ENCODE data around the gene NFE2L1. TPM values are rescaled to one million over a fixed set of nuclear protein-coding genes. Genes with fewer than 3 reads are reported as not detected.

Gene NFE2L1
- total RNA-seq, 1 experiment from 2014 or later, result 135 TPM

DNA sequence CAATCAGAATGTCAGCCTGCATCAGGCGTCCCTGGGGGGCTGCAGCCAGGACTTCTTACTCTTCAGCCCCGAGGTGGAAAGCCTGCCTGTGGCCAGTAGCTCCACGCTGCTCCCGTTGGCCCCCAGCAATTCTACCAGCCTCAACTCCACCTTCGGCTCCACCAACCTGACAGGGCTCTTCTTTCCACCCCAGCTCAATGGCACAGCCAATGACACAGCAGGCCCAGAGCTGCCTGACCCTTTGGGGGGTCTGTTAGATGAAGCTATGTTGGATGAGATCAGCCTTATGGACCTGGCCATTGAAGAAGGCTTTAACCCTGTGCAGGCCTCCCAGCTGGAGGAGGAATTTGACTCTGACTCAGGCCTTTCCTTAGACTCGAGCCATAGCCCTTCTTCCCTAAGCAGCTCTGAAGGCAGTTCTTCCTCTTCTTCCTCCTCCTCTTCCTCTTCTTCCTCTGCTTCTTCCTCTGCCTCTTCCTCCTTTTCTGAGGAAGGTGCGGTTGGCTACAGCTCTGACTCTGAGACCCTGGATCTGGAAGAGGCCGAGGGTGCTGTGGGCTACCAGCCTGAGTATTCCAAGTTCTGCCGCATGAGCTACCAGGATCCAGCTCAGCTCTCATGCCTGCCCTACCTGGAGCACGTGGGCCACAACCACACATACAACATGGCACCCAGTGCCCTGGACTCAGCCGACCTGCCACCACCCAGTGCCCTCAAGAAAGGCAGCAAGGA is 10.4 kb downstream of the NFE2L1 start:
- RAD21 ChIA-PET (ENCODE audit: low non-redundant PET in 1 of 2, low total read pairs in 2 of 2, uncharacterized antibody in 2 of 2, unreplicated experiment in 2 of 2), result no interaction called here
- BruUV-seq (replicated peaks), result no TSS peak
- no peak overlapping the region for H3K9ac ChIP-seq (ENCODE audit: low read length)
- H3K79me2 ChIP-seq (ENCODE audit: insufficient read depth, low read length), result peaks cover 38% of the 10 kb centered on the region; the same call in 1 of the 2 replicates
- no peak overlapping the region for H3K4me3 ChIP-seq (replicated peaks in 1 of 2; ENCODE audit: low read depth in 1 of 2, low read length in 2 of 2)
- CTCF ChIA-PET, result interaction anchor here (0.9 to 1.5 kb wide), 5 partner anchors 8 to 33 kb away, joined by 3 to 5 read pairs (median 4); partner anchors contain the start of gene NFE2L1
- H3K27me3 ChIP-seq (ENCODE audit: insufficient read depth, low read length), result no peaks in the 10 kb centered on the region
- no peak for DNase-seq (ENCODE audit: low read depth, low spot score)
- POLR2A ChIA-PET, result interaction anchor here (1.0 to 13.2 kb wide), 3 partner anchors 8 to 33 kb away, joined by 3 to 114 read pairs (median 3); partner anchors contain the start of gene NFE2L1
- TF ChIP-seq, protein P1, sequence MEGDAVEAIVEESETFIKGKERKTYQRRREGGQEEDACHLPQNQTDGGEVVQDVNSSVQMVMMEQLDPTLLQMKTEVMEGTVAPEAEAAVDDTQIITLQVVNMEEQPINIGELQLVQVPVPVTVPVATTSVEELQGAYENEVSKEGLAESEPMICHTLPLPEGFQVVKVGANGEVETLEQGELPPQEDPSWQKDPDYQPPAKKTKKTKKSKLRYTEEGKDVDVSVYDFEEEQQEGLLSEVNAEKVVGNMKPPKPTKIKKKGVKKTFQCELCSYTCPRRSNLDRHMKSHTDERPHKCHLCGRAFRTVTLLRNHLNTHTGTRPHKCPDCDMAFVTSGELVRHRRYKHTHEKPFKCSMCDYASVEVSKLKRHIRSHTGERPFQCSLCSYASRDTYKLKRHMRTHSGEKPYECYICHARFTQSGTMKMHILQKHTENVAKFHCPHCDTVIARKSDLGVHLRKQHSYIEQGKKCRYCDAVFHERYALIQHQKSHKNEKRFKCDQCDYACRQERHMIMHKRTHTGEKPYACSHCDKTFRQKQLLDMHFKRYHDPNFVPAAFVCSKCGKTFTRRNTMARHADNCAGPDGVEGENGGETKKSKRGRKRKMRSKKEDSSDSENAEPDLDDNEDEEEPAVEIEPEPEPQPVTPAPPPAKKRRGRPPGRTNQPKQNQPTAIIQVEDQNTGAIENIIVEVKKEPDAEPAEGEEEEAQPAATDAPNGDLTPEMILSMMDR (IDR thresholded peaks at IDR 0.05 in 2 of 3, conservative IDR thresholded peaks at IDR 0.05 in 1 of 3; ENCODE audit: borderline replicate concordance in 1 of 3, insufficient read depth in 1 of 3, low read depth in 2 of 3, low read length in 2 of 3), result no peak
- TF ChIP-seq SIN3A (IDR thresholded peaks at IDR 0.05; ENCODE audit: low read depth), result no peak
- no peak for TF ChIP-seq SP1 (IDR thresholded peaks at IDR 0.05; ENCODE audit: low read depth)
- no peak for TF ChIP-seq ZFX (IDR thresholded peaks at IDR 0.05)
- no peak for TF ChIP-seq CEBPB (IDR thresholded peaks at IDR 0.05; ENCODE audit: low read depth)
- TF ChIP-seq EGR1 (IDR thresholded peaks at IDR 0.05; ENCODE audit: low read depth), result no peak
- TF ChIP-seq EZH2 (IDR thresholded peaks at IDR 0.05), result no peak
- TF ChIP-seq, protein P2, sequence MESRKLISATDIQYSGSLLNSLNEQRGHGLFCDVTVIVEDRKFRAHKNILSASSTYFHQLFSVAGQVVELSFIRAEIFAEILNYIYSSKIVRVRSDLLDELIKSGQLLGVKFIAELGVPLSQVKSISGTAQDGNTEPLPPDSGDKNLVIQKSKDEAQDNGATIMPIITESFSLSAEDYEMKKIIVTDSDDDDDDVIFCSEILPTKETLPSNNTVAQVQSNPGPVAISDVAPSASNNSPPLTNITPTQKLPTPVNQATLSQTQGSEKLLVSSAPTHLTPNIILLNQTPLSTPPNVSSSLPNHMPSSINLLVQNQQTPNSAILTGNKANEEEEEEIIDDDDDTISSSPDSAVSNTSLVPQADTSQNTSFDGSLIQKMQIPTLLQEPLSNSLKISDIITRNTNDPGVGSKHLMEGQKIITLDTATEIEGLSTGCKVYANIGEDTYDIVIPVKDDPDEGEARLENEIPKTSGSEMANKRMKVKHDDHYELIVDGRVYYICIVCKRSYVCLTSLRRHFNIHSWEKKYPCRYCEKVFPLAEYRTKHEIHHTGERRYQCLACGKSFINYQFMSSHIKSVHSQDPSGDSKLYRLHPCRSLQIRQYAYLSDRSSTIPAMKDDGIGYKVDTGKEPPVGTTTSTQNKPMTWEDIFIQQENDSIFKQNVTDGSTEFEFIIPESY (IDR thresholded peaks at IDR 0.05; ENCODE audit: extremely low read depth, insufficient replicate concordance, low read length), result no peak
- no peak for TF ChIP-seq EZH2phosphoT487 (IDR thresholded peaks at IDR 0.05; ENCODE audit: borderline replicate concordance)
- TF ChIP-seq, protein P3, sequence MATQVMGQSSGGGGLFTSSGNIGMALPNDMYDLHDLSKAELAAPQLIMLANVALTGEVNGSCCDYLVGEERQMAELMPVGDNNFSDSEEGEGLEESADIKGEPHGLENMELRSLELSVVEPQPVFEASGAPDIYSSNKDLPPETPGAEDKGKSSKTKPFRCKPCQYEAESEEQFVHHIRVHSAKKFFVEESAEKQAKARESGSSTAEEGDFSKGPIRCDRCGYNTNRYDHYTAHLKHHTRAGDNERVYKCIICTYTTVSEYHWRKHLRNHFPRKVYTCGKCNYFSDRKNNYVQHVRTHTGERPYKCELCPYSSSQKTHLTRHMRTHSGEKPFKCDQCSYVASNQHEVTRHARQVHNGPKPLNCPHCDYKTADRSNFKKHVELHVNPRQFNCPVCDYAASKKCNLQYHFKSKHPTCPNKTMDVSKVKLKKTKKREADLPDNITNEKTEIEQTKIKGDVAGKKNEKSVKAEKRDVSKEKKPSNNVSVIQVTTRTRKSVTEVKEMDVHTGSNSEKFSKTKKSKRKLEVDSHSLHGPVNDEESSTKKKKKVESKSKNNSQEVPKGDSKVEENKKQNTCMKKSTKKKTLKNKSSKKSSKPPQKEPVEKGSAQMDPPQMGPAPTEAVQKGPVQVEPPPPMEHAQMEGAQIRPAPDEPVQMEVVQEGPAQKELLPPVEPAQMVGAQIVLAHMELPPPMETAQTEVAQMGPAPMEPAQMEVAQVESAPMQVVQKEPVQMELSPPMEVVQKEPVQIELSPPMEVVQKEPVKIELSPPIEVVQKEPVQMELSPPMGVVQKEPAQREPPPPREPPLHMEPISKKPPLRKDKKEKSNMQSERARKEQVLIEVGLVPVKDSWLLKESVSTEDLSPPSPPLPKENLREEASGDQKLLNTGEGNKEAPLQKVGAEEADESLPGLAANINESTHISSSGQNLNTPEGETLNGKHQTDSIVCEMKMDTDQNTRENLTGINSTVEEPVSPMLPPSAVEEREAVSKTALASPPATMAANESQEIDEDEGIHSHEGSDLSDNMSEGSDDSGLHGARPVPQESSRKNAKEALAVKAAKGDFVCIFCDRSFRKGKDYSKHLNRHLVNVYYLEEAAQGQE (IDR thresholded peaks at IDR 0.05; ENCODE audit: low read depth), result no peak
- TF ChIP-seq FOSL1 (IDR thresholded peaks at IDR 0.05; ENCODE audit: low read depth), result no peak
- TF ChIP-seq CBX3 (IDR thresholded peaks at IDR 0.05; ENCODE audit: low read depth), result no peak
- TF ChIP-seq, protein P4, sequence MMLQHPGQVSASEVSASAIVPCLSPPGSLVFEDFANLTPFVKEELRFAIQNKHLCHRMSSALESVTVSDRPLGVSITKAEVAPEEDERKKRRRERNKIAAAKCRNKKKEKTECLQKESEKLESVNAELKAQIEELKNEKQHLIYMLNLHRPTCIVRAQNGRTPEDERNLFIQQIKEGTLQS (IDR thresholded peaks at IDR 0.05), result no peak
- TF ChIP-seq, protein P5, sequence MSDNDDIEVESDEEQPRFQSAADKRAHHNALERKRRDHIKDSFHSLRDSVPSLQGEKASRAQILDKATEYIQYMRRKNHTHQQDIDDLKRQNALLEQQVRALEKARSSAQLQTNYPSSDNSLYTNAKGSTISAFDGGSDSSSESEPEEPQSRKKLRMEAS (IDR thresholded peaks at IDR 0.05), result no peak
- TF ChIP-seq ELF1 (IDR thresholded peaks at IDR 0.05; ENCODE audit: borderline replicate concordance, low read depth), result no peak
- no peak for TF ChIP-seq ZNF274 (IDR thresholded peaks at IDR 0.05; ENCODE audit: low read depth, low read length)
- no peak for TF ChIP-seq POLR2A (IDR thresholded peaks at IDR 0.05; ENCODE audit: borderline replicate concordance, extremely low read depth, insufficient read depth, insufficient read length)
- no peak overlapping the region for H3K27ac ChIP-seq (ENCODE audit: low read depth, low read length)
- no peak for ATAC-seq
- intact Hi-C loops (cut with micrococcal nuclease), result no loop called here
- H4K20me1 ChIP-seq (ENCODE audit: insufficient read depth), result no peaks in the 10 kb centered on the region; the same call in 1 of the 2 replicates
- no peak overlapping the region for H3K4me2 ChIP-seq (ENCODE audit: low read length)
- H3K9me2 ChIP-seq (ENCODE audit: insufficient read depth), result no peaks in the 10 kb centered on the region
- no peaks in the 10 kb centered on the region for H3K9me3 ChIP-seq (ENCODE audit: control insufficient read depth in 1 of 2, insufficient read depth in 1 of 2, low read depth in 1 of 2, low read length in 2 of 2)
- peaks cover 0 to 6% of the 10 kb centered on the region in 2 experiments; a peak in 2 of 4 replicates for H3K4me1 ChIP-seq (ENCODE audit: control insufficient read depth in 1 of 2, insufficient read depth in 2 of 2, low read length in 2 of 2)
- H2AFZ ChIP-seq (ENCODE audit: low read depth, low read length, poor library complexity, severe bottlenecking), result no peak overlapping the region
- H3K36me3 ChIP-seq (ENCODE audit: control insufficient read depth in 1 of 2, insufficient read depth in 2 of 2, low read length in 2 of 2), result peaks cover 47 to 67% of the 10 kb centered on the region in 2 experiments

Data from HCT116 (cell line).